ENCODE measurements around the gene RAB5A.
"Not testable (repeated sequence)": the region's sequence is repeated elsewhere in the genome, so short reads cannot be mapped to it uniquely, and the experiment has no call there.

The RAB5A gene

GRCh38 chr3:19950316-19950715 is 3.4 kb downstream of the RAB5A start:
- DNase-seq, result no peak

GRCh38 chr3:19954676-19955075 is 7.8 kb downstream of the RAB5A start:
- DNase-seq, result no peak

- DNase-seq, result not testable (repeated sequence)
Measured at GRCh38 chr3:19957354-19957753, 10.5 kb downstream of the RAB5A start.

GRCh38 chr3:19959505-19959904 is 12.6 kb downstream of the RAB5A start:
- DNase-seq, result no peak

GRCh38 chr3:19960696-19961095 is 13.8 kb downstream of the RAB5A start:
- DNase-seq, result no peak

- no peak for DNase-seq
Measured at GRCh38 chr3:19961960-19962359, 15.1 kb downstream of the RAB5A start.

GRCh38 chr3:19967208-19967607 is 20.3 kb downstream of the RAB5A start:
- DNase-seq, result no peak

- DNase-seq, result no peak
Measured at GRCh38 chr3:19967812-19968211, 20.9 kb downstream of the RAB5A start.

- no peak for DNase-seq
Measured at GRCh38 chr3:19970327-19970726, 23.4 kb downstream of the RAB5A start.

- DNase-seq, result no peak
Measured at GRCh38 chr3:19972054-19972453, 25.2 kb downstream of the RAB5A start.

GRCh38 chr3:19988904-19989303 is 42.0 kb downstream of the RAB5A start:
- not testable (repeated sequence) for DNase-seq

- no peak for DNase-seq
Measured at GRCh38 chr3:19994796-19995195, 47.9 kb downstream of the RAB5A start.

GRCh38 chr3:19997502-19997901 is 50.6 kb downstream of the RAB5A start:
- no peak for DNase-seq

- no peak for DNase-seq
Measured at GRCh38 chr3:20001932-20002331, 55.0 kb downstream of the RAB5A start.

GRCh38 chr3:20007960-20008359 is 61.1 kb downstream of the RAB5A start:
- no peak for DNase-seq

- no peak for DNase-seq
Measured at GRCh38 chr3:20008646-20009045, 61.7 kb downstream of the RAB5A start.

GRCh38 chr3:20012164-20012563 is 65.3 kb downstream of the RAB5A start, which contains the start of gene PP2D1:
Gene PP2D1 (minus strand): TSS chr3:20012264. CDS start chr3:20012072, 192 bp downstream.
- DNase-seq, result no peak

GRCh38 chr3:20013396-20013795 is 66.5 kb downstream of the RAB5A start:
- no peak for DNase-seq

GRCh38 chr3:20015525-20015924 is 68.6 kb downstream of the RAB5A start:
- no peak for DNase-seq

GRCh38 chr3:20016076-20016475 is 69.2 kb downstream of the RAB5A start:
- not testable (repeated sequence) for DNase-seq

GRCh38 chr3:20022954-20023622 is 76.2 kb downstream of the RAB5A start:
- no peak for DNase-seq

GRCh38 chr3:20023623-20024405 is 76.9 kb downstream of the RAB5A start:
- DNase-seq, result no peak

GRCh38 chr3:20027136-20027535 is 80.2 kb downstream of the RAB5A start:
- no peak for DNase-seq

GRCh38 chr3:20028905-20029331 is 82.0 kb downstream of the RAB5A start:
- DNase-seq, result no peak

All from NCI-H446 treated with DMSO at 0.1 percent for 48 hours (cell line).